ENCODE data around the gene STAT3.
A peak's percentile ranks its signal among the peaks of the same experiment; 100 is the strongest.
"Not testable (repeated sequence)": the region's sequence is repeated elsewhere in the genome, so short reads cannot be mapped to it uniquely, and the experiment has no call there.

Gene STAT3

GRCh38 chr17:42274812-42275526, 113.3 kb downstream of the STAT3 start:
- no peak for DNase-seq

- no peak for DNase-seq
Observed at GRCh38 chr17:42274253-42274542, 114.0 kb downstream of the STAT3 start.

GRCh38 chr17:42273474-42274252, 114.6 kb downstream of the STAT3 start:
- DNase-seq: no peak

- no peak for DNase-seq
Observed at GRCh38 chr17:42272162-42272907, 115.9 kb downstream of the STAT3 start.

GRCh38 chr17:42271779-42272035, 116.5 kb downstream of the STAT3 start:
- DNase-seq: no peak

- DNase-seq: no peak
Observed at GRCh38 chr17:42271006-42271778, 117.0 kb downstream of the STAT3 start.

GRCh38 chr17:42270596-42270995, 117.6 kb downstream of the STAT3 start:
- no peak for DNase-seq

- DNase-seq: peak; percentile 22
Observed at GRCh38 chr17:42270170-42270535, 118.1 kb downstream of the STAT3 start.

- no peak for DNase-seq
Observed at GRCh38 chr17:42268236-42268635, 120.0 kb downstream of the STAT3 start.

GRCh38 chr17:42266918-42267766, 121.1 kb downstream of the STAT3 start:
- peak; percentile 63 for DNase-seq

GRCh38 chr17:42266462-42266861, 121.8 kb downstream of the STAT3 start:
- no peak for DNase-seq

- DNase-seq: not testable (repeated sequence)
Observed at GRCh38 chr17:42264366-42264765, 123.9 kb downstream of the STAT3 start.
